WTC11 (cell line): ENCODE data around the gene SPI1. TPM values are rescaled to one million over a fixed set of nuclear protein-coding genes. Genes with fewer than 3 reads are reported as not detected.
A peak's percentile ranks its signal among the peaks of the same experiment; 100 is the strongest.

Source experiments
- ATAC-seq: fragments of 200-7000 bp; cut with Tn5 transposase; 2 replicates; pipeline ENCODE4 v1.10.0; 2021; ENCODE audit warnings: mild to moderate bottlenecking, moderate library complexity
- CTCF ChIA-PET: fragments of 300-600 bp; sonication (Branson Sonifier 250); formaldehyde crosslinking; loops from one replicate; lab custom pipeline; 2021; ENCODE audit warnings: antibody characterized with exemption; lab: Charles Lee
- POLR2A ChIA-PET: fragments of 350-600 bp; sonication (Branson Sonifier 250); formaldehyde crosslinking; loops from one replicate; lab custom pipeline; 2021; ENCODE audit warnings: antibody characterized with exemption; lab: Charles Lee
- DNase-seq: peaks from one replicate; pipeline ENCODE4 v3.0.0; 2021; ENCODE audit warnings: low spot score
- H3K27ac Mint-ChIP-seq: 2 replicates; pipeline ENCODE4 v1.8.0; 2021; ENCODE audit warnings: mixed read lengths
- H3K27me3 Mint-ChIP-seq: 2 replicates; pipeline ENCODE4 v1.8.0; 2021; ENCODE audit warnings: low read depth, mild to moderate bottlenecking, moderate library complexity, mixed read lengths
- H3K36me3 Mint-ChIP-seq: 2 replicates; pipeline ENCODE4 v1.8.0; 2021; ENCODE audit warnings: mixed read lengths
- H3K4me1 Mint-ChIP-seq: 2 replicates; pipeline ENCODE4 v1.8.0; 2022; ENCODE audit warnings: mixed read lengths
- H3K4me3 Mint-ChIP-seq: 2 replicates; pipeline ENCODE4 v1.8.0; 2021; ENCODE audit warnings: mild to moderate bottlenecking, moderate library complexity, mixed read lengths
- H3K9me3 Mint-ChIP-seq: 2 replicates; pipeline ENCODE4 v1.8.0; 2021; ENCODE audit warnings: mixed read lengths
- ARID4B ChIP-seq: sonication (generic); formaldehyde crosslinking; IDR thresholded peaks from 2 replicates; pipeline ENCODE4 v1.8.0; 2023; ENCODE audit warnings: missing genetic modification reagents, mild to moderate bottlenecking, borderline replicate concordance
- ATF1 ChIP-seq: sonication (generic); formaldehyde crosslinking; IDR thresholded peaks from 2 replicates; pipeline ENCODE4 v1.8.1; 2023; ENCODE audit warnings: mild to moderate bottlenecking, moderate library complexity, missing genetic modification reagents
- CDX4 ChIP-seq: fragments of 250-450 bp; sonication (Bioruptor Pico); IDR thresholded peaks from 2 replicates; pipeline ENCODE4 v1.9.0; 2021; ENCODE audit warnings: moderate library complexity, mild to moderate bottlenecking, inconsistent platforms, borderline replicate concordance
- CTCF ChIP-seq: fragments of 200-600 bp; IDR thresholded peaks from 2 replicates; pipeline ENCODE4 v1.8.0; 2022; ENCODE audit warnings: antibody characterized with exemption
- E2F1 ChIP-seq: sonication (generic); formaldehyde crosslinking; IDR thresholded peaks from 2 replicates; pipeline ENCODE4 v1.8.0; 2022; ENCODE audit warnings: mild to moderate bottlenecking, missing genetic modification reagents
- ESRRA ChIP-seq: sonication (generic); formaldehyde crosslinking; IDR thresholded peaks from 2 replicates; pipeline ENCODE4 v1.8.1; 2022; ENCODE audit warnings: mild to moderate bottlenecking, missing genetic modification reagents, borderline replicate concordance
- FOXK1 ChIP-seq: sonication (generic); formaldehyde crosslinking; IDR thresholded peaks from 2 replicates; pipeline ENCODE4 v1.8.0; 2022; ENCODE audit warnings: mild to moderate bottlenecking, moderate library complexity, missing genetic modification reagents
- FOXP4 ChIP-seq: sonication (generic); formaldehyde crosslinking; IDR thresholded peaks from 2 replicates; pipeline ENCODE4 v1.8.0; 2022; ENCODE audit warnings: mild to moderate bottlenecking, missing genetic modification reagents
- GABPB1 ChIP-seq: sonication (generic); formaldehyde crosslinking; IDR thresholded peaks from 2 replicates; pipeline ENCODE4 v1.8.1; 2023; ENCODE audit warnings: mild to moderate bottlenecking, missing genetic modification reagents
- NFE2L1 ChIP-seq: sonication (generic); formaldehyde crosslinking; IDR thresholded peaks from 2 replicates; pipeline ENCODE4 v1.8.1; 2023; ENCODE audit warnings: missing genetic modification reagents
- NFYB ChIP-seq: sonication (generic); formaldehyde crosslinking; conservative IDR thresholded peaks from 2 replicates; pipeline ENCODE4 v1.8.0; 2022; ENCODE audit warnings: low read depth, missing genetic modification reagents
- OVOL2 ChIP-seq: fragments of 250-450 bp; sonication (Bioruptor Pico); IDR thresholded peaks from 2 replicates; pipeline ENCODE4 v1.9.0; 2021; ENCODE audit warnings: mild to moderate bottlenecking, borderline replicate concordance
- RELA ChIP-seq: sonication (generic); formaldehyde crosslinking; IDR thresholded peaks from 2 replicates; pipeline ENCODE4 v1.8.1; 2022; ENCODE audit warnings: missing genetic modification reagents, mild to moderate bottlenecking, borderline replicate concordance
- TEAD4 ChIP-seq: sonication (generic); formaldehyde crosslinking; IDR thresholded peaks from 2 replicates; pipeline ENCODE4 v1.8.0; 2022; ENCODE audit warnings: mild to moderate bottlenecking, missing genetic modification reagents
- TP53 ChIP-seq: sonication (generic); formaldehyde crosslinking; IDR thresholded peaks from 2 replicates; pipeline ENCODE4 v1.8.1; 2023; ENCODE audit warnings: mild to moderate bottlenecking, missing genetic modification reagents
- ZBTB21 ChIP-seq: sonication (generic); formaldehyde crosslinking; IDR thresholded peaks from 2 replicates; pipeline ENCODE4 v1.8.1; 2023; ENCODE audit warnings: mild to moderate bottlenecking, missing genetic modification reagents, borderline replicate concordance
- ZBTB43 ChIP-seq: sonication (generic); formaldehyde crosslinking; IDR thresholded peaks from 2 replicates; pipeline ENCODE4 v1.8.1; 2023; ENCODE audit warnings: mild to moderate bottlenecking, missing genetic modification reagents
- ZNF416 ChIP-seq: fragments of 250-450 bp; sonication (Bioruptor Pico); IDR thresholded peaks from 2 replicates; pipeline ENCODE4 v1.9.0; 2021; ENCODE audit warnings: mild to moderate bottlenecking, inconsistent platforms
- ZNF425 ChIP-seq: fragments of 250-450 bp; sonication (Bioruptor Pico); conservative IDR thresholded peaks from 2 replicates; pipeline ENCODE4 v1.9.0; 2021; ENCODE audit warnings: mild to moderate bottlenecking
- ZNF512 ChIP-seq: sonication (generic); formaldehyde crosslinking; IDR thresholded peaks from 2 replicates; pipeline ENCODE4 v1.8.1; 2022; ENCODE audit warnings: missing genetic modification reagents, borderline replicate concordance
- total RNA-seq: library from RNA; stranded (reverse); gene quantifications from 3 replicates; pipeline ENCODE4 v1.2.3, GENCODE V29; 2021

SPI1 gene
- total RNA-seq, 1 experiment from 2014 or later: 0.59 TPM

GRCh38 chr11:47426062-47426956 is 48.0 kb upstream of the SPI1 start, which contains the start of gene PSMC3:
Gene PSMC3 (minus strand): TSS chr11:47426439. CDS start chr11:47426279, 160 bp downstream.
- peak within 1 kb of the TSS; percentile 99 for H3K4me3 Mint-ChIP-seq
- DNase-seq (peak; percentile 99), ATAC-seq (peak; percentile 97)
- peaks cover 13% of the 10 kb centered on the region for H3K4me1 Mint-ChIP-seq
- H3K9me3 Mint-ChIP-seq: no peaks in the 10 kb centered on the region
- ChIA-PET POLR2A (interaction anchor here (0.5 to 1.7 kb wide), 4 partner anchors 8 to 241 kb away, joined by 3 to 5 read pairs (median 4); partner anchors contain the start of gene DDB2), CTCF (interaction anchor here (0.9 to 2.6 kb wide), 7 partner anchors 14 to 247 kb away, joined by 3 to 23 read pairs (median 3); partner anchors contain the start of gene CELF1)
- peaks cover 33% of the 10 kb centered on the region for H3K36me3 Mint-ChIP-seq
- no peaks in the 10 kb centered on the region for H3K27me3 Mint-ChIP-seq
- H3K27ac Mint-ChIP-seq: peak within 1 kb of the TSS; percentile 100
- TF ChIP-seq ZBTB43 (no peak), OVOL2 (no peak), FOXK1 (CRISPR knock-in tag) (0 out of 2 replicates have a peak, but pooled peaks have one; percentile 34), FOXP4 (CRISPR knock-in tag) (peak; percentile 21; the same call in 1 of the 2 replicates), CTCF (no peak), RELA (CRISPR knock-in tag) (no peak), ZNF425 (CRISPR knock-in tag) (no peak), ZBTB21 (CRISPR knock-in tag) (no peak), ARID4B (CRISPR knock-in tag) (no peak), GABPB1 (peak; percentile 62; the same call in 1 of the 2 replicates), TEAD4 (no peak), NFE2L1 (peak; percentile 85; the same call in 1 of the 2 replicates), ZNF512 (CRISPR knock-in tag) (no peak), E2F1 (no peak), CDX4 (no peak), ATF1 (CRISPR knock-in tag) (no peak), NFYB (0 out of 2 replicates have a peak, but pooled peaks have one; percentile 26), ESRRA (CRISPR knock-in tag) (no peak), ZNF416 (CRISPR knock-in tag) (0 out of 2 replicates have a peak, but pooled peaks have one; percentile 25), TP53 (CRISPR knock-in tag) (no peak)
